Measurements from ENCODE around the gene HOXA7.

The HOXA7 gene

DNA sequence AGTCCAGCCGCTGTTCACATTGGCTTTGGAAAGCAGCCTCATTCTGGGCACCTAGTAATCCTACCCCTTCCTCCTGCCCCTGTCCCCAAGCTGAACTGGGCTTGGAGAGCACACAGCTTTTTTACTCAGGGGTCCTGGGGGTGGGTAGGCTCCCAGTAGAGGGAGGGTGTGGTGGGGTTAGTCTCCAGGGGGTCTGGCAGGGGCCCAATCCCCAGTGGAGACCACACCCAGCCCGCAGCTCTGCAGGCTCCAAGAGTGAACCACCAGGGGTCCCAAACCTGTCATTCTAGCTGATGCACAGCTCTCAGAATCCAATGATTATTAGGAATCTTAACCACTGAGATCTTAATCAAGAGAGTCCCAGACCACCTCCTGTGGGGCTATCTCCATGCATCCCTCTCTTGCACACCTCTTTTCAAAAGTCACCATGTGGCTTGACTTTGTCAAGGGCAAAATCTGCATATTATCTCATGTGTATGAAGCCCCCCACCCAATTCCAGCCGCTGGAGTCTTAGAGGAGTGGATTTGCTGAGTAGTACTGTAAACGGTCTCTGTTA is 25.9 kb upstream of the HOXA7 start:
- no peak for DNase-seq (ENCODE audit: low read depth in 2 of 2)

DNA sequence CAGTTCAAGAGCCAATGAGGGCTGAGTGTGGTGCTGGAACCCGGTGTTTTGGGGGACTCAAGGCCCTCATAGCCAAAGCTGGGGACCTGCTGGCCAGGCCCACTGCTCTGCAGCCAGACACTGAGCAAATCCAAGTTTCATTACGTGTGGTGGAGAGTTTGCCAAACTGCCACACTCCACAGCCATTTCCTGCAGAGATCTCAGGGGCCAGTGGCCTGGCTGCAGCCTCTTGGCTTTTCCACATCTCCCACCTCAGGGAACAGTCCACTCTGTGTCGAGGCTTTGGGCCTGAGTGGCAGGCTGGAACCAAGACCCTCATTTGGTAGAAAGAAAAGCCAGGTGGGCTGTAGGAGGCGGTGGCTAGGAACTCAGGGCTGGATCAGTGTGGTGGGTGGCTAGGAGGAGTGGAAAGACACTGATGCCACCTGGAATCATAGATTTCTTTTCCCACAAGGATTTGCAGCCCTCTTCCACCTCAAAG is 25.4 kb upstream of the HOXA7 start:
- DNase-seq (ENCODE audit: low read depth in 2 of 2): no peak

DNA sequence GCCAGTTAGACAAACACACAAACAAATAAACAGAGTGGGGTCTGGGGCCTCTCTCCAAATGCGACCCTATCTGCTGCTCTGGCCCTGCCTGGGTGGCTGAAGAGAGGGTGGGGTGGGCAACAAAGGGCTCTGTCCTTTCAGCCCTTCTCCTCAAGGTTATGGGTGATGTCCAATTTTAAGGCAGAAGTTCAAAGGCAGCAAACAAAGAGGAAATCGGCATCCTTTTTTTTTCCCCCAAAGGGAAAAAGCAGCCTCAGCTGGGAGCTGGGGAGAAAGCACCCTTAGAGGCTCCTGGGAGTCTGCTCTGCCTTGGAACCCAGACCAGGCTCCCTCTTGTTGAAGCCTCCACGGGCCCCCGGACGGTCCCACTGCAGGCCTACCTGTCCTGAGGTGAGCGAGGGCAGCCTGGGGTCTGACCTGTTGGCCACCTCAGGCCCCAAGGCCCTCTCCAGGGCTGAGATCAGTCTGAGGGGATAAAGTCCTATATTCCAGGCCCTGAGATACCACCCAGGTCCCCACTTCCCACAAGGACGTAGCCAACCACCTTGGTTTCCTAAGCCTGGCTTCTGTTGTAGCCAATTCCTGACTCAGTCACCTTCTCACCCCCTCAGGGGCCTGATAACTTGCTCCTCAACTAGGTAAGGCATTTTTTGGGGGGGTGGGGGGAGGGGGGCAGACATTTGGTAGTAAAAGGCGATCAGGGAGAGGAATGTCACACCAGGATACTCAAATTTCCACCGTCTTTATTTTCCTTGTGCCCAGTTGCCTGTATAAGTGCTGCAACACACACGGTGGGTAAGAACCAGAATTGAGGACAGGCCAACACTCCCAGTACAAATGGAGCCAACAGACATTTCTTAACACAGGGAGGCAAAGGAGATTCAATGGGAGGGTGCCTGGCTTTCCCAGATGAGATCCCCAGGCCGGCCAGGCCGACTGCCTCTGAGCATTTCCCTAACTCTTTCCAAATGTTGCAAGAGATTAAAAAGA is 24.3 kb upstream of the HOXA7 start:
- DNase-seq (ENCODE audit: low read depth in 2 of 2): no peak

DNA sequence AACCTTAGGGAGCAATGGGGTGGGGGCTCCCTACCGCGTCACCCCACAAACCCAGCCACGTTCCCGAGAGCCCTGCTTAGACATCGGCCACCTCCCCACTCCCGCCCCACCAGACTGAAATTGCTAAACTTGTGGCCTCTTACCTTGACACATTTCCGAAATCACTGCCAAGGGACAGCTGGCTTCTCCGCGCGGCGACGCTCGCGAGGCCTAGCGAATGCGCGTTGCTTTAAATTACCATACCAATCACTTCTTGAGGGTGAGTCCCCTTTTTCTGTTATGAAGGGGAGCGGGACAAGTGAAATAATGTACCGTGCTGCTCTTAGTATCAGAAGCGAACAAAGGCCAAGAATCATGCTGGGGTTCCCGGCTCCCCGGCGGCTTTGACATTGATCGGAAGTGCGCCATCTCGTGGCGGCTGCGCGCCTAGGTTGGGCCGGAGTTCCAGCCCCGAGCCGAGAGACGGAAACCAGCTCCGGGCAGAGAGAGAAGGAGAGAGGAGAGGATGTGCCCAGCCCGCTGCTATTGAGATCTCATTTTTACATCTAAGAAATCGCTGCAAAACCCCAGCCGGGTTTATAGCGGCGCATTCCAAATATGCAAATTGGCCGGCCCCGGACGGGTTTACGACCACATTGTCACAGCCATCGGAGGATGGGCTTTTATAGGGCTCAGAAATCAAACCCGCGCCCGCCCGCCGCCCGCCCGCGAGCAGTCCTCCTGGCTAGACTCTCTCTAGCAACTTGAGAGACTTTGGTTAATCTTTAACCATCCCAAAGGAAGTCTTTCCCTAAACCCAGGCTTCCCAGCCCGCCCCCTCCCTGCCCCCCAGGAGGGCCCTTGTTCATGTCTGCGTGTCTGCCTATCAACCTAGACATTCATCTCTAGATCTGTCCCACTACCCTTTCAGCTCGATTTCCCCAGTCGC is 23.3 kb upstream of the HOXA7 start:
- peak; percentile 57 to 60 for DNase-seq (ENCODE audit: low read depth in 2 of 2)

DNA sequence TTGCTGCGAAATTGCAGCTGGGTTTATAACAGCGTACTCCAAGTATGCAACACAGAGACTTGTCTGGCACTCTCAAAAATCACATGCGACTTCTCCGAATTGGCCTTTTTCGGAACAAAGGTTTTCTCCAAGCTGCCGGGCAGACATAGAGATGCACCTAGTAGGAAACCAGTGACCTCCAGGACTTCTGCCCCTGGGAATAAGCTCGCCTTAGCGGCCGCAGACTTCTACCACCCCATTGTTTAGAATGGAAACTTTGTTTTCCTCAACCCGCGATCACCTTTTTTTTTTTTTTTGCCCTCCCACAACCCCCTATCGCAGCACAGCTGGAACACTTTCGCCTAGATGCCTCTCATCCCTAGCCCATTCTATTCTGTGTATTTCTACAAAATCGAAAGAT is 22.6 kb upstream of the HOXA7 start:
- DNase-seq (ENCODE audit: low read depth in 2 of 2): no peak

DNA sequence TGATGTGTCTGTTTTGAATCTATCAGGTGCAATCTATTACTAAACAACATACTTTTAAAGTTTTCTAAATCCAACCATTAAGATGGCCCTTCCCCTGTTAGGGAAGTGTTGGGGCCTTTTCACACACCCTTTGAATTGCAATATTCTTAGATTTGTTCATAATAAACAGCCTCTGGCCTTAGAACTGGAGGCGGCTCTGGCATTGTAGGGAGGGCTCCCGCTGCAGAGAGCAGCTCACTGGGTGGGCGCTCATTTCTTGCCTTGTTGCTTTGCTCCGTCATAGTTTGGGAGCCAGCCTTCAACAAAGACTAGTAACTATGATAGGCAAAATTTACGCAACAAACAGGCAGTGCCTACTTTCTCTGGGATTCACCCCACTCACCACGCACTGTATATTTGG is 21.9 kb upstream of the HOXA7 start:
- DNase-seq (ENCODE audit: low read depth in 2 of 2): no peak

DNA sequence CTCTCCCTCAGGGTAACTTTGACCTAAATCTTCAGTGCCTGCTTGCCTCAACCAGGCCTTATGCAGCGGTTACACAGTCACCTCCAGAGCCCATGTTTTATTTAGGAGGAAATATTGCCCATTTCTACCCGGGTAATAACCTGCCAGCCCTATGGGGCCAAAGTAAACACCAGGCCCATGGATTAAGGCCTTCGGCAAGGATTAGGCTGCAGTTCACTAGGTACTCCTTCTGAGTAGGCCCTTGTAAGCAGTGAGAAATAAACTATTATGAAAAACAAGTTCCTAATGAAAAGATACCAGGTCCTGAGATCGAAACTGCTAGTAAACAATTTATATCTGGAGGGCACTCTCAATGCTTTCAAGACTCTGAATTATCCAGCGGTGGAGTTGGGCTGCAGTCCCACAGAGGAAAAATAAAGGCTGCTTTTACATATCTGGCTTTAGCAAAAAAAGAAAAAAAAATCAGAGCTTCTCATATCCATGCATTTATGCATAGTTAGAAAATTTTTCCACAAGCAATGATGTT is 21.4 kb upstream of the HOXA7 start:
- DNase-seq (ENCODE audit: low read depth in 2 of 2): no peak

DNA sequence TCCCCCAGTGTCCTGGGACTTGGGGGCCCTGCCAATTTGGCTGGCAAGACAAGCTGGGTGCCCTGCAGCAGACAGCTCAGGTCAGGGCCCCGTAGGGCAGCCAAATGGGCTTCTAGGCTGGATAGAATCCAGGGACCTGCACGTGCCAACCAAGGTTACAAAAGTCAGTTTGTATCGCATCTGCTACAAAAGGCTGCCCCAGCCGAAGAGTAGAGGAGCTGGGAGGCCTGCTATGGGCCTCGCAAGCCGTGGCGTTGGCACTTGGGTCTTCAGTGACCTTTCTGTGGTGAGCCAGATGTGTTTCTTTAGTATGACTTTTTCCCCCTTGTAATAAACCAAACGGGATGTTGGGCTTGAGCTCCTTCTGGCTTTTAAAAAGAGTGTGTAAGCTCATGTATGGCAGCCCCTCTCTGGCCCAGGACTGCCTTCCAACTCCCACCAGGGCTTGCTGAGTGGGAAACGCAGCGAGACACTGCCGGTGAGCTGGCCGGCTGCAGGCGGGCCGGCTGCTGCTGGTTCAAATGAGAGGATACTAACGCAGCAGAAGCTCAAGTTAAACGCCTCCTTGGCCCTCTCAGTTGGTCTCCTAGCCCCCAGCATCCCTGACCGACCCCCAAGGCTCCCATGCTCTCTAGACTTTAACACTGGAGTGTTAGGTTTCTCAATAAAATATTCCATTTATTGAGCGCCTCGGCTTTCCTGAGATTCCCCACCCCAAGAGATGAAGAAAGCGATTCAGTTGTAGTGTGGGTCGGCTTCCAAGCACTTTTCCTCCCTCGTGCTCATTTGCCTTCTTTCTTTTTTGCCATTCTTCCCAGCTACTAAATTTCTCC is 20.7 kb upstream of the HOXA7 start:
- DNase-seq (ENCODE audit: low read depth in 2 of 2): no peak

DNA sequence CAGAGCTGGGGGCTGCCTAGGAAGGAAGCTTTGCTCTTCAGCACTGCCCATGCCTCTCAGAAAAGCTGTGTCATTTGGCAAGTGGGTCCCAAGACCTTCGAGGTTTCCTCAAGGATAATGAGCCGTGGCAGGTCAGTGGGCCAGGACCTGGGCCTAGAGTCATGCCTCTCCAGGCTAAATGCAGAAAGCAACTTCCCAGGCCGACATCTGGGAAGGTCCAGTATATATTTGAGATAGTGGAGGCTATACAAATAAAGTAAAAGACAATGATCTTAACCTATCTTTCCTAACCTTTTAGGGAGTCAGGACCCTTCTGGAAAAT is 20.0 kb upstream of the HOXA7 start:
- no peak for DNase-seq (ENCODE audit: low read depth in 2 of 2)

DNA sequence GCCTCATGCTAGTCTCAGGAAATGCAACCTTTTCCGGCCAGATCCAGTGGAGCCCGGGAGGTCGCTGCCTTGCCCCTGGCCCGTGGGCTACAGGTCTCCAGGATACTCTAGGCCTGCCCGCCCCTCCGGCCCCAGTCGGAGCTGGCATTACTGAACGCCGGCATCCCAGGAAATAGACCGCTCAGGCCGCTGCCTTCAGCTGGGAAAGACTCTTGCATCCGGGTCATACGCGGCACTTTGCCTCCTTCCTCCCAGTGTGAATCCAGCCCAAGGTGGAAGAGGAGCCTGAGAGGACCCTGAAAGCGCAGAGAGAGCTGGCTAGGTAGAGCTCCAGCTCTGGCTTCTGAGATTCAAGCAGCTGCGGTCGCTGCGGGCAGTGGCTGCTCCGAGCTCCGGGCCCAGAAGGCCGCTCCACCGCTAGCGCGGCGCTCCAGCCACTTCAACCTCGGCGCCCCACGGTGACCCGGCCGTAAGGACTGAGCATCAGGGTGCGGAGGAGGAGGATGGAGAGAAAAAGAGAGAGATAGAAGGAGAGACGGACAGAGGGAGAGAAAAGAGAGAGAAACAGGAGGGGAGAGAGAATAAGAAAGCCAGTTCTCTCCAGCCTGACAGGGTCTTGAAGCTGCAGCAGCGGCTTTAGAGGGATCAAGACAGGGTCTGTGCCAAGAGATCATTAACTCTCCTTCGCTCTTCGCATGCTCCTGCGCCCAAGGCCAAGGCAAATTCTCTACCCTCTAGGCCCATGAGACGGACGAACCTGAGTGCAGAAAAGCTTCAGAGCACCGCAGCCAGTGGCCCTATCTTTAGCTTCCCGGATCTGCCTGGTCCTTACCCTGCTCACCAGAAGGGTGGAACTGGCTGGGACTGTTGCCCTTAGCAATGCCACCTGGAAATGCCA is 19.4 kb upstream of the HOXA7 start:
- DNase-seq (ENCODE audit: low read depth in 2 of 2): no peak

DNA sequence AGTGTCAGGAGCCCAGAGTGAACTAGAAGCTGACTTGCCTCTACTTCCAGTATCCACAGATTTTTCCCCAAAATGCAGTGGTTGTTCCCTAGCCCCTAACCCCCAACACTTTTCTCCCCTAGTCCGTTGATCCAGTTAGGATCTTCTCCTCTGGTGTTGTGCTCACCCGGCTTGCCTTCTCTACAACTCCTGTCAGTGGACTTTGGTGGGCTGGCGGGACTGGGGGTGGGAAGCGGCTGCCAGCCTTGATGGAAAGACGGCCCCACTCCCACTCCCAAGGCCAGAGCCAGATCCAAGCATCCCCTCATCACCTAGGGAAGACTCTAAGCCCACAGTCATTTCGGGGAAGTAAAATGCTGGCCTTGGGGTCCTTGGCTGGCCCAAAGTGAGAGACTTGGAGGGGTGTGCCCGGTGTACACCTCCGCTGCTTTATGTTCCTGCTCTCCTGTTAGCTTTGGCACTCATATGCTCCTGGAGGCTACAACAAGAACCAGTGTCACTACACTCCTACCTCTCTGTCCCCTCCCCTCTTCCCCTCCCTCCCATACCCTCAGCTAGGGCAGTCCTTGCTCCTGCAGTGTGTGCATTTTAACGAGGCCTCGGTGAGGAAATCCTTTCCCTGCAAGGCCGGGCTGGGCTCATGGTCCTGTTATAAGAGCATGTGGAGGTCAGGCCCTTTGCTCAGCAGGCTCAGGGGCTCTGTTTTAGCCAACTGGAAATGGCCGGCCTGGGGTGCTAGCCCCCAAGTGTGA is 18.6 kb upstream of the HOXA7 start:
- no peak for DNase-seq (ENCODE audit: low read depth in 2 of 2)

DNA sequence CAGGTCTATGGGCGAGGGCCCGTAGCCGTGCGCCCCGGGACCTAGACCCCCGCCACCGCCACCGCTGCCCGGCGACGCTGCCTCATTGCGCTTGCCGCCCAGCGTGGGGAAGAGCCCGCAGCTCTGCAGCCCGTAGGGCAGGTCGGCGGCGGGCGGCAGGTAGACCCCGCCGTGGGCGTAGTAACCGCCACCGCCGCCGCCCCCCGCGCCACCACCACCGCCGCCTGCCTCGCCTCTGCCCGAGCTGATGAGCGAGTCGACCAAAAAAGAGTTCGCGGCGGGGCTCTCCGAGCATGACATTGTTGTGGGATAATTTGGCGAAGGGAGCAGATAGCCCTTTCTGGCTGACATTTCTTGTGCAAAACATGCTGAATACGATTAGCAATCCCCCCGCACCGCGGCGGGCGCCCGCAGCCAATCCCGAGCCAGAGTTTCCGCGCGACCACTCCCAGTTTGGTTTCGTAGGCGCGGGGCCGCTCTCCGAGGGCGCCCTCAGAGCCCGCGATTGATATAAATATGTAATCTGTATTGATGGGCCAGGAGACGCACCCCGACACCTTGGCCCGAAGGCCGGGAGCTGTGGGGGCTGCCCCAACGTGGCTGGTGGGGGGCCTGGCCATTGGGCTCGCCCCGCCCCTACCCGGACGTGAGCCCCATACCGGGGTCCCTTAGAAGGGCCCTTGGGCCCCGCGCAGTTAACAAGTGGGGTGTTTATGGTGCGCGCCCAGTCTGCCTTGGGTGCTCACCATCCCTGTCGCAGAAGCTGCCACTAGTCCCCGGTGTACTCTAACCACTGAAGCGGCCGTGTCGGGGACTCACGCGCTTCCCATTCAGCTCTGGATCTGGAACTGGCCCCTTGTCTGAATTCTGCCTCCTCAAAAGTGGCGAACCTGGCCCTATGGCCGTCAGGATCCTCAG is 17.7 kb upstream of the HOXA7 start, which contains the start of gene HOXA10:
HOXA10 (minus strand) TSS at position 365 of the 918 bp plus-strand sequence; CDS start at position 351, 14 bp downstream.
- no peak for DNase-seq (ENCODE audit: low read depth in 2 of 2)

DNA sequence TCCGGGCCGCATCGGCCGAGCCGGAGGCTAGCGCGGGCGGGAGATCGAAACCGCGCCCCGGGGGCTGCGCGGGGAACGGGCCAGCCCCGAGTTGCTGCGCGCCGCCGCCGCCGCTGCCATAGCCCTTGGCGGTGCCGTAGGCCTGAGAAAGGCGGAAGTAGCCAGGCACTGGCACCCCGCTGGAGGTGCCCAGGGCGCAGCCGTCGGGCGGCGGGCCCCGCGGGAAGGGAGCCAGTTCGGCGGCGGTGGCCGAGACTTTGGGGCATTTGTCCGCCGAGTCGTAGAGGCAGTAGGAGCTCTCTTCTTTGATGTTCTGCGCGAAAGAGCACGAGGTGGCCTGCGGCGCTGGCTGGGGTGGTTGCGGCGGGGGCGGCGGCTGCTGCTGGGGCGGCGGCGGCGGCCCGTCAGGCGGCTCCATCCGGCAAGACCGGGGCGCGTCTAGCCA is 17.1 kb upstream of the HOXA7 start:
- DNase-seq (ENCODE audit: low read depth in 2 of 2): no peak

DNA sequence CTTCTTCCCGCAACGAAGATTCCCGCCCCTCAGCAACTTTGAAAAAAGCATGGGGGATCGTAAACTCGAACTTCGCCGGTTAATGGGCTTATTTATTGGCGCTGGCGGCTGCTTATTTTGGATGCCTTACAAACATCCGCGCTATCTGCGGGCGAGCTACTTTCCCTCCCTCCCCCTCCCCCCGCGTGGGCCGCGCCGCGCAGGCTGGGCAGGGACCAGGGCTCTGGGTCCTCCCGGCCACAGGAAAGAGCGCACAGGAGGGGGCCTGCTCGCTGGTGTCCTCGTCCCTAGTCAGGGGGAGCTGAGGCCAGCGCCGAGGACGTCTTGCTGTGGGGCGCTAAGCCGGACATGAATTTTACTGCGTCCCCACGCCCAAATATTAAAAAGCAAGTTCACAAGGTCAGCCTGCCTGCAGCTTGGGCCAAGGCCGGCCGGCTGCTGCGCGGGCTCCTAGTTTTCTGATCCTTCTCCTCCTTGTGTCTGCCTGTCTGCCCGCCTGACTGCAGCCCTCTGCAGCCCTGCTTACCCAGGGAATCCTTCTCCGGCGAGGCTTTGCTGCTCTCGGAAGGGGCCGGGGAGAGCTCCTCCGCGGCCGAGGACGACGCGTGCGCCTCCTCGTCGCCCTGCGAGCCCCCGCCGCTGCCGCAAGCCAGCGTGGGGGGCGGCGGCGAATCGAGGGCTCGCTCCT is 16.5 kb upstream of the HOXA7 start:
- DNase-seq (ENCODE audit: low read depth in 2 of 2): no peak

DNA sequence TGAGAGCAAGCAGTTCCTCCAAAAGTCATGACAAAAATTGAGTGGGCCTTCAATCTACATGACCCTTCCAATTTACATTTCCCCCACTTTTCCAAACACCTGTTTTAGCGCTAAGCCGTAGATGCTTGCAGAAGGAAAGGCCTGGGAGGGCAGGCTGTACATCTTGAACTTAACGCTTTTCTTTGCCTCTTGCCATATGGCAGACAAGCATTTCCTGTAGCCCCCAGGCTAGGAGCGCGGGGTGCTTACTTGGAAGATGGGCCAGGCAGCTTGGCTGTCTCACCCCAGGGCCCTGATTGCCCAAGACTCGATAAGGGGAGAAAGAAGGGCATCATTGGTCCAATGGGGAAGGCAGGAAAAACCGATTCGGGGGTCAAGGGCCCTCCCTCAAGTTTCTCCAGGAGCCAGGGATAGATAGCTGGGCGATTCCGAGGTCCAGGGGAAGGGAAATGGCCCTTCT is 15.9 kb upstream of the HOXA7 start:
- no peak for DNase-seq (ENCODE audit: low read depth in 2 of 2)

DNA sequence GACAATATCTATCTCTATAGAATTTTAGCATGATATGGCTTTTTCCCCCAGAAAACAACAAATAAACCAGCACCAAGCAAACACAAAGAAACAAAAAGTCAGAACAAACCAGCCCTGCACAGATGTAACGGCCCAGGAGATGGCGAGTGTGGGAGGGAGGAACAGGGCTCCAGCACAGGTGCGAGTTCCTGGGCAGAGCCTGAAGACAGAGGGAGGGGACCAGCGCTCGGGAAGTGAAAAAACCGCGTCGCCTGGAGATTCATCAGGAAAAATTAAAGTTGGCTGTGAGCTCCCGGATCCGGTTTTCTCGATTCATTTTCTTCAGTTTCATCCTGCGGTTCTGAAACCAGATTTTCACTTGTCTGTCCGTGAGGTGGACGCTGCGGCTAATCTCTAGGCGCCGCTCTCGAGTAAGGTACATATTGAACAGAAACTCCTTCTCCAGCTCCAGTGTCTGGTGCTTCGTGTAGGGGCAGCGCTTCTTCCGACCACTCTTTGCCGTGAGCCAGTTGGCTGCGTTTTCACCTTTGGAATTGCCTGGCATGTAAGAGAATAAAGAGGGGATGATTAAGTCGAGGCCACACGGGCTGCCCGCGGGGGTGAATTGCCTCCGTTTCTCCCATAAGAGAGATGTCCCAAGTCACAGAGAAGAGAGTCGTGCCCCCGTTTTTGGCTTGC is 15.3 kb upstream of the HOXA7 start:
- no peak for DNase-seq (ENCODE audit: low read depth in 2 of 2)

DNA sequence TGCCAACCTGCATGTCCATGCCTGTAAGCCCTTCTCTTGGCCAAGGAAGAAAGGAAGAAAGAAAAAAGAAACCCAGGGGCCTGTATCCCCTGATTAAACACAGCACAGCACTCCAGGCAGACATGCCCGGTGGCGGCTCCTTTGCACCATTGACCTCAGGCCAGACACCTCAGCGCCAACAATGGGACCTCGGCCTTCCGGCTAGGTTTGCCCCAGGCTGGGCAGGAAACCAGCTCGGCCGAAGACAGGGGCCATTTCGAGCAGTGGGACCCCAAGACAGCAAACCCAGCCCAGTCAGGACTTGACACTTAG is 14.8 kb upstream of the HOXA7 start:
- DNase-seq (ENCODE audit: low read depth in 2 of 2): no peak
